Keratinocyte (primary cell): ENCODE measurements around the gene B4GALNT3. TPM values are rescaled to one million over a fixed set of nuclear protein-coding genes. Genes with fewer than 3 reads are reported as not detected.

Experiments
- DNase-seq: peaks from one replicate; pipeline ENCODE4 v3.0.0-alpha.2; 2011; ENCODE audit warnings: low read depth, missing footprints, low spot score
- FAIRE-seq: peaks from 2 replicates; lab custom pipeline; 2011; peaks lifted over from hg19 to GRCh38; lab: Jason Lieb, UNC
- H2AFZ ChIP-seq: 2 replicates; pipeline ENCODE4 v1.6.0; 2012; ENCODE audit warnings: low read length, control low read depth, inconsistent platforms; ENCODE audit not compliant: control insufficient read depth
- H3K27ac ChIP-seq: 2 replicates; pipeline ENCODE4 v1.5.1; 2011; ENCODE audit warnings: low read length; ENCODE audit not compliant: control insufficient read depth, insufficient read depth
- H3K27me3 ChIP-seq: 3 replicates; pipeline ENCODE4 v1.6.0; 2011; ENCODE audit warnings: low read length; ENCODE audit not compliant: control insufficient read depth, insufficient read depth; ENCODE audit errors: extremely low read depth
- H3K36me3 ChIP-seq, 2 experiments: 2 replicates in 1 of 2; 3 replicates in 1 of 2; pipeline ENCODE4 v1.5.1; 2011; ENCODE audit warnings: low read length in 2 of 2, mild to moderate bottlenecking in 1 of 2; ENCODE audit not compliant: control insufficient read depth in 2 of 2, insufficient read depth in 2 of 2; ENCODE audit errors: extremely low read depth in 1 of 2
- H3K4me1 ChIP-seq: 3 replicates; pipeline ENCODE4 v1.5.1; 2011; ENCODE audit warnings: low read length; ENCODE audit not compliant: control insufficient read depth, insufficient read depth; ENCODE audit errors: extremely low read depth
- H3K4me2 ChIP-seq: 3 replicates; pipeline ENCODE4 v1.6.0; 2011; ENCODE audit warnings: low read depth, low read length; ENCODE audit not compliant: control insufficient read depth, insufficient read depth; ENCODE audit errors: extremely low read depth
- H3K4me3 ChIP-seq, 3 experiments: fragments of 200-600 bp in 1 of 3; sonication (generic) in 1 of 3; 2 replicates in 2 of 3; 3 replicates in 1 of 3; pipeline ENCODE4 v1.5.1; 2011 to 2016; ENCODE audit warnings: low read length in 3 of 3, mild to moderate bottlenecking in 3 of 3, control low read depth in 2 of 3, inconsistent platforms in 1 of 3, low read depth in 1 of 3, mixed read lengths in 1 of 3, mixed run types in 1 of 3, moderate library complexity in 1 of 3; ENCODE audit not compliant: control insufficient read depth in 2 of 3, insufficient read depth in 2 of 3; ENCODE audit errors: extremely low read depth in 1 of 3
- H3K79me2 ChIP-seq: 2 replicates; pipeline ENCODE4 v1.6.0; 2012; ENCODE audit warnings: low read length; ENCODE audit not compliant: control insufficient read depth, insufficient read depth
- H3K9ac ChIP-seq: 3 replicates; pipeline ENCODE4 v1.6.0; 2011; ENCODE audit warnings: low read length; ENCODE audit not compliant: control insufficient read depth, insufficient read depth; ENCODE audit errors: extremely low read depth
- H3K9me1 ChIP-seq: 3 replicates; pipeline ENCODE4 v1.6.0; 2011; ENCODE audit warnings: low read length; ENCODE audit not compliant: control insufficient read depth, insufficient read depth; ENCODE audit errors: extremely low read depth
- H3K9me3 ChIP-seq: 2 replicates; pipeline ENCODE4 v1.5.1; 2012; ENCODE audit warnings: low read depth, low read length; ENCODE audit not compliant: control insufficient read depth
- H4K20me1 ChIP-seq: 3 replicates; pipeline ENCODE4 v1.6.0; 2011; ENCODE audit warnings: low read length; ENCODE audit not compliant: control insufficient read depth, insufficient read depth; ENCODE audit errors: extremely low read depth
- CTCF ChIP-seq, 3 experiments: IDR thresholded peaks in 1 of 3; conservative IDR thresholded peaks in 1 of 3; optimal IDR thresholded peaks in 1 of 3; 2 replicates in 2 of 3; 3 replicates in 1 of 3; pipeline versions ENCODE3 to v1.5.1; 2011; ENCODE audit warnings: low read length in 3 of 3, mild to moderate bottlenecking in 3 of 3, moderate library complexity in 2 of 3, control low read depth in 1 of 3, inconsistent platforms in 1 of 3; ENCODE audit not compliant: insufficient read depth in 2 of 3; ENCODE audit errors: extremely low read depth in 1 of 3
- EZH2 ChIP-seq: IDR thresholded peaks from one replicate; pipeline ENCODE4 v1.6.1; 2012; ENCODE audit warnings: inconsistent platforms, mild to moderate bottlenecking, low read length, moderate library complexity
- dilution Hi-C: fragments of 300-500 bp; cut with MboI; formaldehyde crosslinking; loops from one replicate; pipeline ENCODE4 v1.7.0; 2020; ENCODE audit warnings: low sequenced_read_pairs; ENCODE audit not compliant: extremely low pct_ligation_motif_present
- polyA plus RNA-seq, 5 experiments: library from polyadenylated mRNA; depleted of rRNA in 3 of 5; stranded (reverse) in 3 of 5; stranded (forward) in 1 of 5; unstranded in 1 of 5; fragments of >200 nt; gene quantifications; 1 replicate in 1 of 5; 2 replicates in 3 of 5; 3 replicates in 1 of 5; pipeline versions ENCODE4 v1.2.1 to v1.2.3, GENCODE V29; 2011 to 2012; ENCODE audit warnings: missing spikeins in 2 of 5, low read depth in 1 of 5, low replicate concordance in 1 of 5

The B4GALNT3 gene
- polyA plus RNA-seq, 1 donor (not counting 4 experiments of a cell fraction or from before 2014, with no cell fraction given): 7.5 TPM

- H3K36me3 ChIP-seq: no peaks in the 10 kb centered on the region
- dilution Hi-C loops: loop anchor here (5.0 kb wide), 1 partner anchor 66 kb away; no protein-coding TSS in a partner anchor
- H3K9ac ChIP-seq: no peak overlapping the region
- TF ChIP-seq CTCF (optimal IDR thresholded peaks at IDR 0.05 in 1 of 3, IDR thresholded peaks at IDR 0.05 in 1 of 3, conservative IDR thresholded peaks at IDR 0.05 in 1 of 3; ENCODE audit: extremely low read depth in 1 of 3, insufficient read depth in 2 of 3, low read length in 3 of 3) (no peak), EZH2 (no peak)
- FAIRE-seq: no peak
- no peaks in the 10 kb centered on the region for H3K27me3 ChIP-seq
- peaks cover 20% of the 10 kb centered on the region for H3K4me1 ChIP-seq
- no peak overlapping the region for H3K27ac ChIP-seq
- no peaks in the 10 kb centered on the region for H3K79me2 ChIP-seq
- no peaks in the 10 kb centered on the region for H4K20me1 ChIP-seq
- H3K9me3 ChIP-seq: no peaks in the 10 kb centered on the region
- no peaks in the 10 kb centered on the region for H3K9me1 ChIP-seq
- H2AFZ ChIP-seq: no peak overlapping the region
- no peak overlapping the region for H3K4me3 ChIP-seq
- DNase-seq: no peak
- H3K4me2 ChIP-seq: no peak overlapping the region
Observed at GRCh38 chr12:543114-543451, 83.3 kb downstream of the B4GALNT3 start.

DNA sequence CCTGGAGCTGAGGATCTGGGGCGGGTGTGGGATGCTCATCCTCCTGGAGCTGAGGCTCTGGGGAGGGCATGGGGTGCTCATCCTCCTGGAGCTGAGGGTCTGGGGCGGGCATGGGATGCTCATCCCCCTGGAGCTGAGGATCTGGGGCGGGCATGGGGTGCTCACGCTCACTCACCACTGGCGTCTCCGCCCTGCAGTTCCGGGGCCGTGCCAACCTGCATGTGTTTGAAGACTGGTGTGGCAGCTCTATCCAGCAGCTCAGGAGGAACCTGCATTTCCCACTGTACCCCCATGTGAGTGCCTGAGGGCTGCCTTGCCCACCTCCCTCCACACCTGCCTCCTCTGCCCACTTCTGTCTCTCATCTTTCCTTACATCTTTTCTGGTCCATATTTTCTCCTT lies 84.4 kb downstream of the B4GALNT3 start:
- no peak for FAIRE-seq
- peaks cover 9% of the 10 kb centered on the region for H3K4me1 ChIP-seq
- no peak overlapping the region for H3K4me2 ChIP-seq
- H4K20me1 ChIP-seq: no peaks in the 10 kb centered on the region
- H3K27me3 ChIP-seq: no peaks in the 10 kb centered on the region
- no peaks in the 10 kb centered on the region for H3K9me1 ChIP-seq
- H3K4me3 ChIP-seq: no peak overlapping the region
- DNase-seq: no peak
- H3K36me3 ChIP-seq: no peaks in the 10 kb centered on the region
- H3K27ac ChIP-seq: no peak overlapping the region
- no peaks in the 10 kb centered on the region for H3K9me3 ChIP-seq
- TF ChIP-seq EZH2 (no peak), CTCF (optimal IDR thresholded peaks at IDR 0.05 in 1 of 3, IDR thresholded peaks at IDR 0.05 in 1 of 3, conservative IDR thresholded peaks at IDR 0.05 in 1 of 3; ENCODE audit: extremely low read depth in 1 of 3, insufficient read depth in 2 of 3, low read length in 3 of 3) (no peak)
- dilution Hi-C loops: loop anchor here (5.0 kb wide), 1 partner anchor 67 kb away; no protein-coding TSS in a partner anchor
- no peak overlapping the region for H3K9ac ChIP-seq
- H3K79me2 ChIP-seq: no peaks in the 10 kb centered on the region
- no peak overlapping the region for H2AFZ ChIP-seq
